GM19455 (cell line): Measurements from ENCODE around the gene NCF4.

ENCODE experiments used
- ATAC-seq: cut with Tn5 transposase; IDR thresholded peaks from one replicate; pipeline ENCODE4 v1.9.1; 2021; ENCODE audit not compliant: unreplicated experiment

The NCF4 gene

DNA sequence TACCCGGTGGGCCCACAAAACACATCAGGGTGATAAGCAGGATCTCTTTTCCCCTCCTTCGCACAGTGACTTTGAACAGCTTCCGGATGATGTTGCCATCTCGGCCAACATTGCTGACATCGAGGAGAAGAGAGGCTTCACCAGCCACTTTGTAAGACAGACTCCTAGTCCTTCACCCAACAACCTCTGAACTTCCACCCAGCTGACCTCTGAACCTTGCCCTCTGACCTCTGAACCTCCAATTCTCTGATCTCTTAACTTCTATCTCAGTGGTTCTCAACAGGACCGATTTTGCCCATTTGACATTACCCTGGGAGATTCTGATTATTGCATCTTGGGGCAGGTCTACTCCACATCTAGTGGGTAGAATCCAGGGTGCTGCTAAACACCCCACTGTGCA, 3.2 kb downstream of the NCF4 start:
- no peak for ATAC-seq

DNA sequence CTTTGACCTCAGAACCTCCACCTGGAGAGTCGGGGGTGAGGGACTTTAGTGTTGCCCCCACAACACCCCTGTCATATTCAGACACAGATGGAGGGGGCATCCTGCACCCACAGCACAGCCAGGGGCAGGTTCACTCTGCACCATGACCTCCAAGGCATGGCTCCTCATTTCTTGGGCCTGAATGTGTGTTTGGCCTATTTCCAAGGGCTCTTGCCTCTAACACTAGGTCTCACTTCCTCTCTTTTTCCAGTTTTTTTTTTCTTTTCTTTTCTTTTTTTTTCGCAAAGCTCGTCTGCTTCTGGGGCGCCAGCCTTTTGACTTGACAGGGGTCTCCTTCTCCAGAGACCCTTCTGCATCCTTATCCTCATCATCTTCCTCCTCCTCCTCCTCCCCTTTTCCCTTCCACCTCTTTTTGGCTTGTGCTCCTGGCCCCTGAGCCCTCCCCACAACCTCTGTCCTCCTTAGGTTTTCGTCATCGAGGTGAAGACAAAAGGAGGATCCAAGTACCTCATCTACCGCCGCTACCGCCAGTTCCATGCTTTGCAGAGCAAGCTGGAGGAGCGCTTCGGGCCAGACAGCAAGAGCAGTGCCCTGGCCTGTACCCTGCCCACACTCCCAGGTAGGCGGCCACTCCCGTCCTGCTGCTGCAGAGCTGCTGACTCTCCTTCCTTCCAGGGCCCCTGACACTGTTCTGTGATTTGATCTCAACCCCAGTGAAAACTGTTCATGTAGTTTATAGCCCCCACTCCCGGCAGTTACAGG, 3.8 kb downstream of the NCF4 start:
- no peak for ATAC-seq

DNA sequence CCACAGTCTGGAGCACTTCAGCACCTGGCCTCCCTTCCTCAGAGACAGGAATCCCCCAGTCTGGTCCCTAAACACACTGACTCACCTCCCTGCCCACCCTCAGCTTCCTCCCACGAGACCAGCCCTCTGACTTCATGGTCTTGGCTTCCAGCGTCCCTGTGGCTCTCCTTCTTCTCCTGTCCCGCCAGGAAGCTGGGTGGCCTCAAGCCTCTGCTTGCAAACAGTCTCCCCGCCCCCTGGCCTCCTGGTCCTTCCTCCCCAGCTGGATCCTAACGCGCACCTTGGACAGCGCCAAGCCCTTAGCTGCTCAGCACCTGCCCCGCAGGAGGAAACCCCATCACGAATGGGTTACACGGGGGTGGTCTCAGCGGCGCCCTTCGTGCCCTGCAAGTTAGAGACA, 4.5 kb downstream of the NCF4 start:
- ATAC-seq, result no peak

DNA sequence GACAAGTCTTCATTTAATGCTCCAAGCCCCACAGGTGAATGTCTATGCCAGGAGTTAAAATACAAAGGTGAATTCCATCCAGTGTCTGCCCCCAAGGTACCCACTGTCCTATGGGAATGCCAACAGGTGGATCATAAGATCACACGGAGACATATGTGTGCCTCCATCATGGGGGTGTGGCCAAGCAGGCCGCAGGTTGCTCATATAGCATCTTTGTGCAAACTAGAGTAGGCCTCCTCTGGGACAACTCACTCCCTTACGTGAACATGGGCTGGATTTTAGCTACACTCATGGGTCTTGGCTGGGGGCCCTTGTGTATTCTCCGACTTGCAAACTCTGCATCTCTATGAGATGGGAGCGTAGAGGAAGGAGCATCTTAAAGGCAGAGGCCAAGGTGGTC, 6.9 kb downstream of the NCF4 start:
- ATAC-seq, result no peak

DNA sequence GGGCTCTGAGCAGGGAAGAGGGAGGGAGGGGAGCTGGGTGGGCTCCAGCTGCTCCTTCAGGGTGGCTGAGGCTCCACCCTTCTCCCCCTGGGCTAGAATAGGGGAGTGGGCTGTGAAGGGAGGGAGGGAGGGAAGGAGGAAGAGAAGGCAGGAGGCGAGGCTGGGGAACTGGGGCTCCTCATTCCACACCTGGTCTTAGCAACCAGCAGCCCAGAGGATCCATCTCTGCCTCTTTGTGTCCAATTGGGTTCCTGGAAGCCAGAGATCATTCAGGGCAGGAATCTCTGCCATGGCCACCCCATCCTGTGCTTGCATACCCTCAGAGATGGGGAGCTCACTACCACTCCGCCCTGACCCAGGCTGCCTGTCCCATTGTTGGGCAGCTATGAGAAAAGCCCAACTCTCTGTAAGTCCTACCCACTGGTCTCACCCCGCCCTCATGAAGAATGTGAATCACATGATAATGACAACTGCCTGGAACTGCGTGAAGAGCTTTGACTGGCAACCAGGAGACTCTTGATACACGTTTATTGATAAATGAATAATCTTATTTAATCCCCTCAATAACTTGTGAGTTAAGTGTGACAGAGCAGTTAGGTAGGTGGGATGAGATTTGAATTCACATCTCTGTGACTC, 7.9 kb downstream of the NCF4 start:
- no peak for ATAC-seq

DNA sequence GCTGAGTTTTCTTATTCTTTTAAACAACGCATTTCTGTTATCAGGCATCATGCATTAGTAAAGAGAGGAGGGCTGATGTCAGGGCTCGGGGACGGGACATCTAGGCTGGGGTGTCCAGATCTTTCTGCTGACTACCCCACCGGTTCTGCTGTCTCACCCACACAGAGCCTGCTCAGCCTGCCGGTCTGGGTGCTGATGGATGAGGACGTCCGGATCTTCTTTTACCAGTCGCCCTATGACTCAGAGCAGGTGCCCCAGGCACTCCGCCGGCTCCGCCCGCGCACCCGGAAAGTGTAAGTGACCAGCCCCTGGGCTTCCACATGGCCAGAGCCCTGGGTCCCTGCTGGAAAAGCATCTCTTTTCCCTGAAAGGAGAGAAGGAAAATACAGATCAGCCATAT, 9.4 kb downstream of the NCF4 start:
- ATAC-seq, result no peak

DNA sequence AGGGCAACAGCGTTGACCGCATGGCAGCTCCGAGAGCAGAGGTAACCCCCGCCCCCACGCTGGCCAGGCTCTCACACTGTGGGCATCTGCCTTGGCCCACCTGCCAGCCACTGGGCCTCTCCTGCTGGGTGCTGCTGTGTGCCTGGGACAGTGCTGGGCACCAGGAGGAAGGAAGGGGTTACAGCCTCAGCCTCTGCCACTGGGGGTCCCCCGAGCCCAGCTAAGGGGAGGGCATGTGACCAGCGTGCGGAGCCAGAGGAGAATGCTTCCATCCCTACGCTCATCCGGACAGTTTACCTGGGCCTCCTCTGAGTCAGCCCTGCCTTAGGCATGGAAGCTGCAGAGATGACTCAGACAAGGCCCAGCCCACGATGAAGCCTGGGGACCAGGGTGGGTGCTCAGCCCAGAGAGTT, 10.9 kb downstream of the NCF4 start:
- ATAC-seq, result no peak

DNA sequence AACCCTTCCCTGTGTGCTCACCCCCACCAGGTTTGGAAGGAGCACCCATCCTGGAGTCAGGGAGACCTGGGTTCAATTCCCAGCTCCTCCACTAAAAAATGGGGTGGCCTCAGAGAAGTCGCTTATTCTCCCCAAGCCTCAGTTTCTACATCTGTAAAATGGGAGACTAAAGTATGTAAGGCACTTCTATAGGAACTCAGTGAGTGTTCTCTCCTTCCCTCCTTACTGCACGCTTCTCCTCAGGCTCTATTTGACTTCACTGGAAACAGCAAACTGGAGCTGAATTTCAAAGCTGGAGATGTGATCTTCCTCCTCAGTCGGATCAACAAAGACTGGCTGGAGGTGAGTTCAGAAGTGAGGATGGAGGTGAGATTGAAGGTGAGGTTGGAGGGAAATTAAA, 11.3 kb downstream of the NCF4 start:
- no peak for ATAC-seq

DNA sequence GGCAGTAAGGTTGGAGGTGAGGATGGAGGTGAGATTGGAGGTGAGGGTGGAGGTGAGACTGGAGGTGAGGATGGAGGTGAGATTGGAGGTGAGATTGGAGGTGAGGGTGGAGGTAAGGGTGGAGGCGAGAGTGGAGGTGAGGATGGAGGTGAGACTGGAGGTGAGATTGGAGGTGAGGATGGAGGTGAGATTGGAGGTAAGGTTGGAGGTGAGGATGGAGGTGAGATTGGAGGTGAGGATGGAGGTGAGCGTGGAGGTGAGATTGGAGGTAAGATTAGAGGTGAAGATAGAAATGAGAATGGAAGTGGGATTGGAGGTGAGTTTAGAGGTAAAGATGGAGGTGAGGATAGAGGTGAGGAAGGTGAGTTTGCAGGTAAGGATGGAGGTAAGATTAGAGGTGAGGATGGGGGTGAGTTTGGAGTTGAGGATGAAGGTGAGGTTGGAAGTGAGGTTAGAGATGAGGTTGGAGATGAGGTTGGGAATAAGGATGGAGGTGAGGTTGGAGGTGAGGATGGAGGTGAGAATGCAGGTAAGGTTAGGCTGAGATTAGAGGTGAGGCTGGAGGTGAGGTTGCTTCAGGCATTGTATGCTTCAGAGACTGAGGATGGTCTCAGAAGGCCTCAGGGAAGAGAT, 12.2 kb downstream of the NCF4 start:
- no peak for ATAC-seq

DNA sequence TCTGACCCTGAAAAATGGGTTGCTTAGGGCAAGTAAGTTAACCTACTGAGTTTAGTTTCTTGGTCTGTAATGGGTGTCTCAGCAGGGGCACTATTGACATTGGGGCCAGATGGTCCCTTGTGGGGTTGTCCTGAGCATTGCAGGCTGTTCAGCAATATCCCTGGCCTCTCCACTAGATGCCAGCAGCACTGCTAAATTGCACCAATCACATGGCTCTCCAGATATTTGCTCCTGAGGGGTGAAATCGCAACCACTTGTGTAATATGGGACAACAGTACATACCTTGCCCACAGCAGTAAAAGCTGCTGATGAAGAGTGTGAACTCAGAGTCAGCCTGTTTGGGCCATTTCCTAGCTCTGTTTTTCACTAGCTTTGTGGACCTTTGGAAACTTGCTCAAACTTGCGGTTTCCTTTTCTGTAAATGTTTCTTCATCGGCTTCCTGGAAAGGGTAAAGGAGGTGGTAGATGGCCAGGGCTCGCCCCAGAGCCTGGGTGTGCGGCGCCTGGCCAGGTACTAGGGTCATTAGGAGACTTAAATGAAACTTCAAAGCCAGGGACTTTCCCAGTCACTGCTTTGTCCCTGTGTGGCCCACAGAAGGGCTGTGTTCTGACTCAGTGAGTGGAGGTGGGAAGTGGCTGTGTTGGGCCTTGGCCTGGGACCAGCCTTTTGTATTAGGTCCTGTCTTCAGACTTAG, 13.0 kb downstream of the NCF4 start:
- ATAC-seq, result peak; percentile 69

DNA sequence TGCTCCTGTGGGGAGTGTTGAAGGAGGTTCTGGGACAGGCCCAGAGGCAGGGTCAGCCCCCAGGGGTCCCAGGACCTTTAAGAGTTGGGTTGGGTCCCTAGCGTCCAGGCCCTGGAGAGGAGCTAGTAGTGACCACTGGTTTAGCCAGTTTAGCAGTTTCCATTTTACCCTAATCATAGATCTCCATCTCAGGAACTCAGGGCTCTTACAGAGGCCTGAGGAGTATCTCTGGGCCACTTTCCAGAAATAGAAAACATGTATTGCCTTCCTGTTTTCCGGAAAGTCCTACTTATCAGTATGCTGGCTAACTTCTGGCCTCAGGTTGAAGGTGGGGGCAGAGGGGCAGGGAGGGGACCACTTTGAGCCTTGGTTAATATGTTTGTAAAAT, 13.5 kb downstream of the NCF4 start:
- ATAC-seq, result no peak

DNA sequence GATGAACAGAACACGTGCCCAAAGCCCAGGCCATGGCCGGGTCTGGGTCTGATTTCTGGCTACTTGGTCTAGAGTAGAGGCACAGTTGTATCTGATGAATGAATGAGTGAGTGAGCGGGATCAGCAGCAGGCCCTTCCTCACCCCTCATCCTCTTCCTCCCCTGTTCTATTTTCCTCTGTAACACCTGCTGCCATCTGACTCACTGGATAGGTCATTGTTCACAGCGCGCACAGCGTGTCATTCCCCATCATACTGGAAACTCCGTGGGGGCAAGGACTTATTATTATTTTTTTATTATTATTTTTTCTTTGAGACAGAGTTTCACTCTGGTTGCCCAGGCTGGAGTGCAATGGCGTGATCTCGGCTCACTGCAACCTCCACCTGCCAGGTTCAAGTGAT, 13.9 kb downstream of the NCF4 start:
- no peak for ATAC-seq

DNA sequence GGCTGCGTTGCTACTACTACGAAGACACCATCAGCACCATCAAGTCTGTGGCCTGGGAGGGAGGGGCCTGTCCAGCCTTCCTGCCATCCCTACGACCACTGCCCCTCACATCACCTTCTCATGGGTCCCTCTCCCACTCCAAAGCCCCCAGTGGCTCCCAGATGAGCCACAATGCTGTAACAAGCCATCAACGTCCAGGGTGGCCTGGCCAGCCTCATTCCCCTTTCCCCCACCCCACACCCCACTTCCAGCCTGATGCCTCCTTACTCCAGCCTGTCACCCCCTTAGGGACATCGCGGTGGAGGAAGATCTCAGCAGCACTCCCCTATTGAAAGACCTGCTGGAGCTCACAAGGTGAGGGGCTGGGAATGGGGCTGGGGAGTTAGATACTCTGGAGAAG, 14.9 kb downstream of the NCF4 start:
- ATAC-seq, result no peak

DNA sequence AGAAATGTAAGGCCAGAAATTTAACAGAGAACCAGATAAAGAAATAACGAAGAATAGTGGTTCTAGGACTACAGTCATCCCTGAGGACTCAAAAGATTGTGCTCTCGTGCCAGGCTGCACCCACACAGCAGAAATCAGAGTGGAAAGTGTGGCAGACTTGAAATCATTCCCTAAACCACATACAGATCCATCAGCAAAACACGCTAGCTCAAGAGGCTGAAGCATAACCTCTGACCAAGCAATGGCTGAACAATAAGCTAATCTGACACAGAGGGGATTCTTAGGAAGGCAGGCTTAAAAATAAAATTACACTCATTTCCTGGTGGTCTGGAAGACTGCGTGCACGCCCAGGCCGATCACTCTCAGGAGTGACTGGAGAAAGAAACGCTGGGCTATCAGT, 19.0 kb downstream of the NCF4 start:
- no peak for ATAC-seq

DNA sequence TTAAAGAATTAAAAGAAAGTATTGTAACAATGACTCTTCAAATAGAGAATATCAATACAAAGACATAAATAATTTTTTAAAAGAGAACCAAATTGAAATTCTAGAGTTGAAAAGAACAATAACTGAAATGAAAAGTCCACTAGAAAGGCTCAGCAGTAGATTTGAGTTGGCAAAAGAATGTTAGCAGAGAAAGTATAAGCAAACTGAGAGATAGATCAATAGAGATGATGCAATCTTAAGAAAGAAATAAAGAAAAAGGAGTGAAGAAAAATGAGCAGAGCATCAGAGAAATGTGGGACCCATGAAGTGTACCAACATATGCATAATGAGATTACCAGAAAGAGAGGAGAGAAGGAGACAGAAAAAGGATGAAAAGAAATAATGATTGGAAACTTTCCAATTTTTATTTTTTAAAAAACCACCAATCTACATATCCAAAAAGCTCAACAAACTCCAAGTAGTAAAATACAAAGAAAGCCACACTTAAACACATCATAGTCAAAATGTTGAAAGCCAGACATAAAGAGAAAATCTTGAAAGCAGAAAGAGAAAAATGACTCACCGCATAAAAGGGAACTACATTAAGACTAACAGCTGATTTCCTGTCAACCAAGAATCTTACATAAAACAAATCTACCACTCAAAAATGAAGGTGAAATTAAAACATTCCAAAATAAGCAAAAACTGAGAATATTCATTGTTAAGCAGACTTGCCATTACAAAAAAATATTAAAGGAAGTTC, 20.9 kb downstream of the NCF4 start:
- ATAC-seq, result no peak

DNA sequence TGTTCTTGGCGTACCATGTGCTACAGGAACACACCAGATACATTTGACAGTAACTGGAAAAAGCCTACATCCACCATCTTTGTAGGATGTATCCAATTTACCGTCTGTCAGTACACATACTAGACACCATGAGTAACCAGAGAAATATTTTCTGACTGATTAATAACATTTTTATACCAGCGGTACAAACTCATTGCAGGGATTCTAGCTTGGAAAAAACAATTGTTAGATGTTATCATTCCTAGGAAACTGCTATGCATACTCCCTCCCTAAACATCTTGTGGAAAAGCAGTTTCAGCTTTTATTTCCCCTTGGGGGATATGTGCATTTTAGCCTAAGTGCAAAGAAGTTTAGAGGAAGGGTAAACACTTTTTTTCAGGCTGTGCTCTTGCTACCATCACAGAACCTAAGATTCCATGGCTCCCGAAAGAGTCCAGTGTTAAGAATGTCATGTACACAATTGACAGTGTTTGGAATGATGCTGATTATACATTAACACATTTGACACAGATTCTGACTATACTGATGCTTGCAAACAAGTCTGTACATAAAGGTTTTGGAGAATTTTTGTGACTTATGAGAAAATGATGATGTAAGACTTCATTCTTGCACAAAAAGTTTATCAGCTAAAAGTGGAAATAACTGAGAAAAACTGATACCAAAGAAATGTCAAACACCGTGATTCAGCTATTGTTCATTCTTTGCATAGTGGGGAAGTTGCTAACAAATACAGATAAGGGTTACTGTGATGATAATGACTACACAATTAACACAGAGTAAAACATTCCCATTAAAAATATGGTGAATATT, 23.7 kb downstream of the NCF4 start:
- ATAC-seq, result no peak

DNA sequence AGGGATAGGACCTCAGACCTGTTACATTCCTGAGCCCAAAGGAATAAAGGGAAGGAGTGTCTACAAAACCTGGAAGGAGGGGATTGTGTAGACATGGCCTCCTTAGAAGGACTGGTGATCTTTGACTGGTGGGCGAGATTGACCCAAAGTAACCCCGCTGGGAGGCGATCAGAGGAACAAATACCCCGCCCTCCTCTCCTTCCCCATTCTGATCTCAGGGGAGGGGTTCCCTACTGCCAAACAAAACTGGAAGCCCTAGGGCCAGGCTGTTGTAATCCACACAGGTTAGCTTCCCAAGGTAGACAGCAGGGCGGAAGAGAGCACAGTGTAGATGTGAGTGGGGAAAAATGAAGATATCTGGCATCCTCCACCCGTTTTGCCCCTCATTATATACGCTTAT, 24.7 kb downstream of the NCF4 start:
- no peak for ATAC-seq

DNA sequence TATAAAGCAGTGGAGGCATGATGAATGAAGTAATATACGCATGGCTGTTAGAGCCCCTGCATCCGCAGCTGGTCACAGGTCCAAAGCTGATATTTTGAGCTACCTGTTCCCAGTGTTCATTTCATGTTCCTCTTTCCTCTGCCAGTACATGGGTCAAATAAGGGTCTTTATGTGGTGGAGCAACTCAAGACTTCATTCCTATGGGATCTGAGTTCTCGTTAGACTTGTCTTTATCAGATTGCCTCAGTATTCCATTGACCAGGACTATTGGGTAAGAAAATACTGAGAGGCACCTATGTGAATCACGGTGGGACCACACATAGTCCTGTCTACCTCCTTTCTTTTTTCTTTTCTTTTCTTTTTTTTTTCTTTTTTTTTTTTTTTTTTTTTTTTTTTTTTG, 25.2 kb downstream of the NCF4 start:
- no peak for ATAC-seq

DNA sequence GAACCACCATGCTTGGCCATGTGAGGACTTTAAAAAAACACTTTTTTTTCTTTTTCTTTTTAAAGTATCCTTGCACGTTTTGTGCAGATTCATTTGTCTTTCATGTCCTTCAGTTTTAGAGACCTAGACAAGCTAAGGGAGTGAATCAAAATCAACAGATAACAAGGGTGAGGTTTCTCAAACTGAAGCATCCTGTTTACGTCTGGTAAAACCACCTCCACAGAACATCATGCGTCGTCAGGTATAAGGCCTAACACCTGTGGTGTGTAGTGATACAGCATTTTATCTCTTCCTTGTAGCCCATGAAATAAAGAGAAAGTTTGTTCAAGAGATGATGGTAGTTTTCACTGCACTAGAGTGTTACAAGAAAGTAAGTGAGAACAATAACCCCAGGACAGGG, 26.4 kb downstream of the NCF4 start:
- ATAC-seq, result no peak

DNA sequence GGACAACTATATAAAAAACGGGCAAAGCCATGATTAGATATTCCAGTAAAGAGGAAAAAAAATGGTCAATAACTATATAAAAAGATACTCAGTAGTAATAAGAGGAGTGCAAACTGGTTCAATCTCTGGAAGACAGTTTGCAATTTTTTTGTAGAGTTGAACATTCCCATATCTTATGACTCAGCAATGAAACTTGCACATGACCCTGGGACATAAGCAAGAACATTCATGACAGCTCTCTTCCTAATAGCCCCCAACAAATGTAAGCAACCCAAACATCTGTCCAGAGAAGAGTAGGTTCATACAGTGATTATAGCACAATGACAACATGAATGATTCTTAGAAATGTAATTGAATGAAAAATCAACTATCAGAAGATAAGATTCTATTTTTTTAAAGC, 30.8 kb downstream of the NCF4 start:
- ATAC-seq, result no peak
